Measurements from ENCODE around the gene NEUROG2.

The NEUROG2 gene

DNA sequence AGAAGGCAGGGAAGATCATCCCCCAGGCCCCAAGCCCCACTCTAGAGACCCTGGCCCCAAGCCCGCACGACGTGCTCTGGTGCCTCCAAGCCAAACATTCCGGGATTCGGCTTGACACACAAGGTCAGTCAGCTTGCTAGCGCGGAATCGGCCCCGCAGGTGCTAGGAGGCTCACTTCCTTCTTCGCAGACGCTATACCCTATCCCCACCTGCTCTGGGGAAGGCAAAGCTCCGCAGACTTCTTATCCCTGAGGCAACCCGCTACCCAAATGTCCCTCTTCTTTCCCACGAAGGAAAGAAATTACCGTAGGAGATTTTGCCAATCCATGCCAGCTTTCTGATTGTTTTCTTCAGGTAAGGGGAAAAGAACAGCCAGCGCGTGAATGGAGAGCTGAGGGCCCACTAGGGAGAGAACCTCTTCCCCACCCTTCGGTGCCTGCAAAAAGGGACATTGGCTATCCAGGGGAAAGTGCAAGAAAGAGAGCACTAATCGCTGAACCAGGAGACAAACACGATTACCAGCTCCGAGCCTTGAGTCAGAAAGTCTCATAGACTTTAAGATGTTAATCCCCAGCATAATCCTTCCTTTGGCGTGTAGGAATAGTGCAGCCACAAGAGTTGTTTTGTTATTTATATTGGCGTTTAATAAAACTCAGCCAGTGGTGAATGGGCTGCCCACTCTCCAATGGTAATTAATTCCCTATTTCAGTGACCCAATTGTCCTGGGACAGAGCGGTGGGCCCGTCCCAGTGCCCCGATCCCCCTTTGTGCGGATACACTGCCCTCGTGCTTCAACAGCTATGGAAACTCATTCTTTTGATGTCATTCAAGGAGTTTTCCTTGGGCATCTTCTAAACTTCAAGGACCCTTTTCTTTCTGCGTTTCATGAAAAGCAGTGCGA lies 5.4 kb upstream of the NEUROG2 start:
- DNase-seq (ENCODE audit: low read depth, low spot score) = no peak

DNA sequence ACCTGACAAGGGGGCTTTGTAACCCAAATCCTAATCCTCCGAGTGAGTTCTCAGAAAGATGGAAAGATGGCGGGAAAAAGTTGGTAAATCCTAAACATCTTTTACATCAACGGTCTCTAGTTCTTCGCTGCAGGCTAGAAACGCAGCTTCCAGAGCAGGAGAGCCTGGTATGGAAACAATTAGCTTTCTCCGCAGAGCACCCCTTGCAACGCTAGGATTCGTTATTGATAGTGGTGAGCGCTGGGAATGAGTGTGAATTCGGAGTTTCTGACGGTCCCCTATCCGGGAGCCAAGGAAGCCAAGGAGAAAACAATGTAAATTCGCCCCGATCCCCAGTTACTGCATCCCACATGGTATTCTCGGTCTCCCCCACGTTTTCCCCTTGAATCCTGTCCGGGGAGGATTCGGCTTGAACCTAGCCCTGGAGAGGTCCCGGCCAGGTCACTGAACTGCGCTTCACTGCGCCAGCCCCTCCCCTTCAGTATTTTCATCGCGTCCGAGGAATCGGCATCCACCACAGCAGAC lies 4.7 kb upstream of the NEUROG2 start:
- DNase-seq (ENCODE audit: low read depth, low spot score) = no peak

DNA sequence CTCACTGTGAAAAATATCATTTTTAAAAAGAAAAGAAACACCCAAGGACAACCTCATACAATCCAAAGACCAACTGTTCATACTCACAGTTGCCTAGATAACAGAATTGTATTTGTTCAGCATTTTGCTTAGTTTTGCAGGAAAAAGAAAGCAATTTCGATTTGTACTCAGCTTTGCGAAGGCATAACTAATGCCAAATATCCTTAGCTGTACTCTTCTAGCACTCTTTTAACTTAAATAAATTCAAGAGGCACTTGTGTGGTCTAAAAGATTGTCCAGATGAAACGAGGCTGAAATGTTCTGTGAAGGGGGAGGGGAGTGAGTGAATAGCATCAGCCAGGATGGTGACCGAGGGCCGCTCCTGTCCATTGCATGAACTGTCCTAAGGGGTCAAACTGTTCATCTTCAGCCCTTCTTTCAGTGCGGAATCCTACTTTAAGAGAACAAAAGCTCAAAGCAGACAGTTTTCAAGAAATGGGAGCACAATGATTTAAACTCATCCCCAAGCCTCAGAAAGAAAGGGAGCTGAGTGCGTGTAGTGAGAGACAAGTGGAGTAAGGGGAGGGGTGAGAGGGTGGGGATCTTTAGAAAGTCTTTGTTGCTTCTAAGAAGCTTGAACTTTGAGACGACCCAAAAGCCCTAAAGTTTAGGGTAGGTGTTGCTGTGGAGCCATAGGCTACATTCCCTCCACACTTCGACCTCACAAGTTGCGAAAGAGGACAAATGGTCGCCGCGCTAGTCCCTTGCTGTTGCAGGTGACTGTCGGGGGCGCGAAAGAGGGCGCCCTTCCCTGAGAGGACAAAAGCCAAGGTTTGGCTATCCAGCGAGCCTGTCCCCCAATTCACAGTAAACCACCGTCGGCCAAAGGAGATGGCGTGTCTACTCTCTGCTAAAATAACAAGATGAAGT lies 4.0 kb upstream of the NEUROG2 start:
- no peak for DNase-seq (ENCODE audit: low read depth, low spot score)

DNA sequence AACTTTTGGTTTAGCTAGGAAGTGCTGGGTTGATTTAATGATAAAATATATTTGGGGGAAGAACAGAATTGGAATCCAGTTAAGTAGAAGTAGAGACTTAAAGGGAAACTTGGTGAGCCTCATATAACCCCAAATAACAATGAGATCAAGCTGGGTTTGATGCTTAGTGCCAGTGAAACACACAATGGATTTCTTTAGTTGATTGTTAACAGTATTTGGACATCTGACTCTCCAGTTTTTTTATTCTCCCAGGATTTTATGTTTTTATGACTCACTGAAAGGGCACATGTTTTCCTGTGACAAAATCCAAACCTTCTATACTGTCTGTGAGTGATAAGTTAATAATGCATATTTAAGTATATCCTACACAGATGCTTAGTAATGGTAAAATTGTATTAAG lies 2.7 kb upstream of the NEUROG2 start:
- no peak for DNase-seq (ENCODE audit: low read depth, low spot score)

DNA sequence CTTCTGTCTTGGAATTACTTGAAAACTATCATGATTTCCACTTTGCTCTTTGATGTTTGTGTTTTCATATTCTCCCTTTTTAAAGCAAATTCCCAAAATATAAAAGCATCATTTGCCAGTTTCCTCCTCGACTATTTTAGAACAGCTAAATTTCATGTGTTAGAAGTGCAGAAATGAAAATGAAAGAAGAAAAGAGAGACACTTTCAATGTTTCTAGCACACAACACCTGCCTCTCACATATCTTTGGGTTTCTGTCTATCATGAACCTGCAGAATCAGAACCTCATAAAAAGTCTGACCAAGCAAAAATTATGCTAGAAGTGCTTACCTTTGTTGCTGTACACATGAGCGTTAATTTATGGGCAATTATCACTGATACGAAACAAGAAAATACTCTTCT lies 1.9 kb upstream of the NEUROG2 start:
- DNase-seq (ENCODE audit: low read depth, low spot score) = no peak

DNA sequence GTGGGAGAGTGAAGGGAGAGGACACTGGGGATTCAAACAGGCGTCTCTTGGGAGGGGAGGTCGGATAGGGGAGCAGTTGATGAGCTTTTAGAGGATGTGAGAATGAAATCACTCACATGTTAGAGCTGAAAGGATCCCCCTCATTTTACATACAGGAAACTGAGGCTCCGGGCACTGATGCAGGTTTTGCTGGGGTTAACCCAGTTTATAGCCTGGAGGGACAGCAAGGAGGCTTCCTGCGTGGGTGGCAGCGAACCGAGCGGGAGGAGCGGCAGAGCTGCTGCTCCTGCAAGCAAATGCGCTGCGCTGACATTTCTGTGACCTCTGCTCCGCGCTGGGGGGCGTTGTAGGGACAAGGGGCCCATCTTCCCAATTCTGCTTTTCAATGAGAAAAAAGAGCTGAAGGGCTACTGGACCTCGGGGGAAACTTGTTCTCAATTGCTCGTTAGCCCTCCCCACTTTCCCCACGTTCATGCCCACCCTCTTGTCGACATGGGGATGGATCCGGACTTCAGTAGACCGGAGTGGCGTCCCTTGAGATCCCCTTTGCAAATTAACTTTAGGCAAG lies 1.2 kb upstream of the NEUROG2 start:
- DNase-seq (ENCODE audit: low read depth, low spot score) = no peak

DNA sequence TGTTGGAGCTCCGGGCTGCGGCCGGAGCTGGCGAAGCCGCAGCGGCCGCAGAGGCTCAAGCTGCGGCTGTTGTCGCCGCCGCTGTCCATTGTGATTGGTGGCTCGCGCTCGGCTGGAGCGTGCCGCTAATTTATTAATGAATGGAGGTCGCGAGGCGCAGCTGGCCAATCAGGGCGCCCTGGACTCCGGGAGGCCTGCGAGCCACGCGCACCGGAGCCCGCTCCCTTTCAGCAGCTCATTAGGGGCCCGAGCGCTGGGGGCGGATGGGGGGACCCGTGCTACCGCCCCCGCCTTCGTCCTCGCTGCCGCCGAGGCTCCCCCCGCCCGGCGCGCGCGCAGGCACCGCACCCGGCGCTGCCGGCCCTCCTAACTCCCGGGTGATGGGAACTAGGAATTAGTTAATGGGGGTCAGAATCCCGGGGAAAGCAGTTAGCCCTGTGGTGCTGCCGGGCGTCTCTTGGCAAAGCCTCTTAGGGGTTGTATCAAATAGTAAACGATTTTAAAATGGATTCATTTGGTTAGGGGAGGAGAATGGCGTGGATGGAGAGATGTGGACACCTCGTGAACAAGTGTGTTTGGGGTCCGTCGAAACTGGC lies 589 bp upstream of the NEUROG2 start:
- no peak for DNase-seq (ENCODE audit: low read depth, low spot score)

DNA sequence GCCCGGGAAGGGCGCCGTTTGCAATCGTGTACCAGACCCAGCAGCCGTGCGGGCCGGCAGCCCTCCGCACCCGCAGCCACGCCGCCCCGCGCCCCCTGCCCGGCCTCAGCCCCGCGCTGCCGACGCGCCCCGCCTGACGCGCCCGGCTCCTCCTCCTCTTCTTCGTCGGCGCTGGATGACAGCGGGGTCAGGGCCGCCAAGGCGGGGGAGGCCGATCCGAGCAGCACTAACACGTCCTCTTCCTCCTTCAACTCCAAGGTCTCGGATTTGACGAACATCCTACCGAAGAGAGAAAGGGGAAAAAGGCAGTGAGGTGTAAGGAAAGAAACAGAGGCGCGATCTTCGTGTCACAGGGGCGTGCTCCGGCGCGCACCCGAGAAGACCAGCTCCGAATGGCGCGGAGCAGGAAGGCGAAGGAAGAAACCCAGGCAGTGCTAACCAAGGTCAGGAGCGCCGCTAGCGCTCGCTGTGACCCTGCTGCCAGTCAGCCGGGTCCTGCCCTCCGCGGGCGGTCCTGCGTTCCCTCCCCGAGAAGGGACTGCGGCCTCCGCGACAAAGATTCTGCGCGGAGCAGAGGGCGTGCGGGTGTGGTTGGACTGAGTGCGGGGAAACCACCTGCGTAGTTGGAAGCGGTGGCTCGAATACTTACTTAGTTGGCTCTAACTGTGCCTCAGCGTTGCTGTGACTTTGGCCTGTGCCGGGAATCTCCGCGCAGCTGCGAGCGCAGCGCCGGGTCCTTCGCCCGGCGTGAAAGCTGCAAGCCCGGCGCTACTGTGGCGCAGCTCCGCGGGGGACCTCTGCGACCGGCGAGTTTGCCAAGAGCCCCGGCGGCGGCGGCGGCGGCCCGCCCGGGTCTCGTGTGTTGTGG lies 548 bp downstream of the NEUROG2 start:
- DNase-seq (ENCODE audit: low read depth, low spot score) = no peak

DNA sequence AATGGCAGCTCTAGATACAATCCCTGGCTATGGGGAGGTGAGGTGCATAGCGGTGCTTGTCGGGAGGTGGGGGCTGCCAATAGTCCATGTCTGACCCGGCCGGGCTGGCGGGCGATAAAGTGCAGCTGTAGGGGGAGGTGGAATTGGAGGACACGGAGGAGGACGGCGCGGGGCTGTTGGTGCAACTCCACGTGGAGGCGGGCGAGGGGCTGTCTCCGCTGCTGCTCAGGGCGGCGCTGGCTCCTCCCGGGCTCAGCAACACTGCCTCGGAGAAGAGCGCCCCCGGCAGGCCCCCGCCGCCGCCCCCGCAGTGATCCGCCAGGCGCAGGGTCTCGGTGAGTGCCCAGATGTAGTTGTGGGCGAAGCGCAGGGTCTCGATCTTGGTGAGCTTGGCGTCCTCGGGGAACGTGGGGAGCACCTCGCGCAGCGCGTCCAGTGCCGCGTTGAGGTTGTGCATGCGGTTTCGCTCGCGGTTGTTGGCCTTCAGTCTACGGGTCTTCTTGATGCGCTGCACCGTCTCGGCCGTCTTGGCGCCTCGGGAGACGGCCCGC lies 1.3 kb downstream of the NEUROG2 start:
- DNase-seq (ENCODE audit: low read depth, low spot score) = no peak

DNA sequence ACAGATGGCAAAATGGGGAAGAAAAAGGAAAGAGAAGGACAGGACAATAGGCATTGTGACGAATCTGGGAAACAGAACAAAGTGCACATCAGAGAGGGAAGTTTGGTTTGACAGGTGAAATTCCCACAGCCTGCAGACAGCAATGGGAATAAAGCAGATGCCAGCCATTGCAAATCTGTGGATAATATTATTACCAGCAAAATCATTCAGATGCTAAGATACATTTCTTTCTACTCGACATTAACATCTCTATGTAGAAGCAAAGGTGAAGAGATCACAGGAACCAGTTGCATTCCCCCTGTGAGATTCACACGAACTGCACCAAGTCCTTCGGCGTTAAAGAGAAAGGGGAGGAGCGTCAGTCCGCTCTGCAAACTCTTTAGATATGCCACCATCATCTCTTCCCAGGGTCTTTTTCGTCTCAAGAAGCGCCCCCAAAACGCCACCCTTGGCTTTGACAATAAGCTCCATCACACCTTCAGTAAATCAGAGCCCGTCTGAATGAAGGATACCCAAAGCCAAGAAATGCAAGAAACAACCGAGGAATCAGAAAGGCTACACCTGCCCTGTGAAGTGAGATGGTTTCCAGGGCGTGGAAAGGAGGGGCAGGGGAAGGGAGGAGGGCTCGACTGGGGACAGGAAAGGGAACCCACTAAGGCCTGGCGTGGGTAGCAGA lies 1.9 kb downstream of the NEUROG2 start:
- no peak for DNase-seq (ENCODE audit: low read depth, low spot score)

DNA sequence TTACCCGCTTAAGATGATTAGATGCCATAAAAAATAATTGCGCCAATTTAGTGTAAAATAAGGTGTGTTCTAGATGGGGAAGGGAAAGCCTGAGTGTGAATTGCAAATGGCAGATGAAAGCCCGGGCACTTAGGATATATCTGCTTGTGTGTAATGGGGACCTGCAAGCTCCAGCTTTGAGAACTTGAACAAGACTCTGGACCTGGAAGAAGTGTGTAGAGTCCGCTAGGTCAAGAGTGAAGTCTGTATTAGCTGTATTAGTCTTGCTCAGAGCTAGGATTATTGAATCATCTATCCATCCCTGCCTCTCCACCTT lies 4.2 kb downstream of the NEUROG2 start:
- no peak for DNase-seq (ENCODE audit: low read depth, low spot score)

DNA sequence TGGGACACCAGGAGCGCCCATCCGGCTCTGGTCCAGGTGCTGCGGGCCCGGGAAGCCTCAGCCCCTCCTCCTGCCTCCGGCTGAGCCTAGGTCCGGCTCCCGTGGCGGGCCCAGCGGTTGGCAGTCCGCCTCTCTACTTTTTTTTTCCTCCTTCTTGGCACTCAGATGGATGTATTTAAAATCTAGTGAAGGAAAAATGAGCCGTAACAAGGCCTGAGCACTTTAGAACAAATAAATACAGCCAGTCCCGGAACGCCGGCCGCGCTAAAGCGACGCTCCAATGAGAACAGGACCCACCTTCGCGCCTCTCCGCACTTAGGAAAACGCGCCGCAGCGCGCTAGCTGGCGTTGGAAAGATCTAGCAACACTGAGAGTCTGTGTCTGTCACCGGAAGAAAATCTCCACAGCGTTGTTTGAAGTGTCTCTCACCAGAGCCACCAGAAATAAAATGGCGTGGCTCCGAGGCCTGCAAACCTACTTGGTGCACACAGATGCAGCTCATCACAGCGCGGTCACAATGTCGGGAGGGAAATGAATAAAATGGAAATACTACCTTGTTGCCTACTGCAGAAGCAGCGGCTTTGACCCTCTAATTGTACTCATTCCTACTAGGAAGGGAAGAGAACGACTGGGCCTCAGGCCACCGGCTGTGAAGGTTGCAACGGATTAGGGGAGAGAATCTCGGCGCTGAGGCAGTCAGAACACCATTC lies 4.7 kb downstream of the NEUROG2 start:
- DNase-seq (ENCODE audit: low read depth, low spot score) = no peak

DNA sequence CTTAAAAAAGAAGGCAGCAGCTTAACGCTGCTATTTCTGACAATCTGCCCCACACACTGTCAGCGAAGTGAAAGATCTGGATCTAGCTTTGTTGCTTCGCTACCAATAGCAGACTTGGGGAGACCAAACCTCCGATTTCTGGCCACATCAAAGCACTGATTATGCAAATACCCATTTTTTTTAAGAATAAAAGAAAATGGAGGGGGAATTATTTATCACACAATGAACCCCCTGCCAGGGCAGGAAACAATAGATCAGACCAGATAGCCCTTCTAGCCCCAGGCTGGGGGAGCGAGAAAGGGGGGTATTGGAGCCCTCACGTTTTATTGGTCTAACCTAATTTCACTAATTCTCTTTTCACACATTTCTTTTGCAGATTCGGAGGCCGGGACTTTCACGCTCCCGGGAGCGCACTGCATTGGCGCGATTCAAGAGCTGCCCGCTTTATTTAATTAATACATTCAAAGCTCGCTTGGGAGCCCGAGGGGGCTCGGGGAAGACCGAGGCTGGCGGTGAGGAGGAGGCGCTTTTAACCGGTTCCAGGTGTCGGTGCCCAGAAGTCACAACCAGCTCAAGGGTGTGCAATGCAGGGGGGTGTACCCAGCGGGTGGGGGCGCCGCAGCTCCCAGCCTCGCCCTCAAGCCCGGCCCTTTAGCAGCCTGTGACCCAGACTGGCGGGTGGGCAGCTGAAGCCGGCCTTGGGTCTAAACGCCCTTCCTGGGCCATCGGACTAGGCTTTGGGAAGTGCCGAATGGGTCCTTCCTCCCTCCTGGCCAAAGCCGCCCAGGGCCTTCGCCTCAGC lies 5.5 kb downstream of the NEUROG2 start:
- DNase-seq (ENCODE audit: low read depth, low spot score) = no peak

DNA sequence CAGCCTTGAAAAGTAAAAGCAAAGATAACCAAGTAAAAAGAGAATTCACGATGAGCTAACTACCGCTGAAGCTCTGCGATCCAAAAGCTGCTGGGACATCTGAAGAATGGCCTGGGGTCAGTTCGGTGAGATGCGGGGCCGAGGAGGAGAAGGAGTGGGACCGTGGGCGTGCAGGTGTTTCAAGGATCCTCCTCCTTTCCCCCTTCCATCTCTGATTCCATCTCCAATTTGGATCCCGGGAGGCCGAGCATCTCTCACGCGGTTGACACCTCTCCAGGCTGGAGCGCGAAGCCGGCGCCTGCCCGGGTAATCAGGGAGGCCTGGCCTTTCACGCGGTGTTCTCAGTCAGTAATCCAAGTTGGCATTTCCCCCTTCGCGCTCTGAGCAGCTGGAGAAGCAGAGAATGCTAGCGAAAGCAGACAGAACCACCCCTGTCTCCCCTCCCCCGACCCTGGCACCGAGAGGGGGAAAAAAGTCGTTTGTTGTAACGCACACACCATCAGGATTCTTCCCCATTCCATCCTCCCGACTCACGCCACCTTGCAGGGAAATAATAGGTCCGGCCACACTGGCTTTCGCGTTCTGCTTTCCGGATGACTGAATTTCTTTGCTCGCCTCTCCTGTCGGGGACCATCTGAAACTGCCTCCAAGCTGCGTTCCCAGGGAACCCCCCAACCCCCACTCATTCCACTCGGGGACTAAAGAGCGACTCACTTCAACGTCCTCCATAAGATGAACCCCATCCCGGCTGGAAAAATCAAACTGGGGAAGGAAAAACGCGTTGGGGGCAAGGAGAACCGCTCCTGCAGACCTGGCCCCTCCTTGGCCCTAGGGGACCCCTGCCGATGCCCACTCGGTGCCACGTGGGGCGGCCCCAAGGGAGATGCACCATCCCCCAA lies 6.5 kb downstream of the NEUROG2 start:
- no peak for DNase-seq (ENCODE audit: low read depth, low spot score)

DNA sequence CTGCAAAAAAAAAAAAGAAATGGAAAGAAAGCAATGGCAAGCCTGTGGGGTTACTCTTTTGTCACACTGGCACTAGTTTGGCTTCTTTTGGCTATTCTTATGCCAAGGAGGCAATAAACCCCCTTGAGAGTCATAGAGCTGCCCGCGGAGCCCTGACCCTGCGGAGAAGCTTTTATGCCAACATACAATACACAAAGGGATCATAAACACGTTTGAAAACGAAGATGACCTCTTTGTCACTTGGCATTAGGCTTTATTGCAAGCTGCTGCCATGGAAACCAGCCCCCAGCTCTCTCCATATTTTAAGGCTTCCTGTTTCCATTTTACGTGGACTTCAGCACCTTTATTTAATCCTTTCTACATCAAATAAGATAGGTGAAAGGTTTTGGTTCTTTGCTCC lies 7.6 kb downstream of the NEUROG2 start:
- DNase-seq (ENCODE audit: low read depth, low spot score) = no peak

DNA sequence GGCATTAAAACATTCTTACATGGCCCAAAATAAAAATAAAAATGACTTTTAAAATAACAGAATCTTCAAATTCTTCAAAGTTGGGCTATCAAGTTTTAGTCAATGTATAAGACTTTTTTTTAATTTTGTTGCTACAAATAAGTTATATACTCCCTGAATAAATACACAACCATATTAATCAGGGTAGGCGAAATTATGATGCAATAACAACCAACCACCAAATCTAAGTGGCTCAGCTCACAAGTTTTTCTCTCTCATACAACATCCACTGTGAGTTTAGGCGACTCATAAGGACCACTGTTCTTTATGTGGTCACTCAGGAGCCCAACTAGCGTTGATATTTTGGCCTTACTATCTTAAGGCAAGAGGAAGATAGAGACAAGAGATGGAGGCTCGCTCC lies 11.2 kb downstream of the NEUROG2 start:
- no peak for DNase-seq (ENCODE audit: low read depth, low spot score)

DNA sequence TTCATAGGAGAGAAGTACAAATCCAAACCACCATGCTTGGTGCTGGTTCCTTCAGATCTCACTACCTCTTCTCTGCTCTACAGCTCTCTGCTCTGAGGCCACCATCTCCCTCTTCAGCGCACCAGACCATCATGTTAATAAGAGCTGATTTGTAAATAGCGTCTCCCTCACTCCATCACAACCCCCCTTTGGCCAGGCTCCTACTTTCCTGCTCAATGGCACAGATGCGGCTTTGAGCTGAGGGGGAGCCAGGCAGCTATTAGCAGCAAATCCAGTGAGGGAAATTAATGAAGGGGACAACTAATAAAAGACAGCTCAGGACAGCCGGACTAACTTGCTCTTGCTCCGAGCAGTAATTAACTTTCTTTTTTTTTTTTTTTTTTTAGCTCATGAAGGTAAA lies 13.1 kb downstream of the NEUROG2 start:
- DNase-seq (ENCODE audit: low read depth, low spot score) = no peak

DNA sequence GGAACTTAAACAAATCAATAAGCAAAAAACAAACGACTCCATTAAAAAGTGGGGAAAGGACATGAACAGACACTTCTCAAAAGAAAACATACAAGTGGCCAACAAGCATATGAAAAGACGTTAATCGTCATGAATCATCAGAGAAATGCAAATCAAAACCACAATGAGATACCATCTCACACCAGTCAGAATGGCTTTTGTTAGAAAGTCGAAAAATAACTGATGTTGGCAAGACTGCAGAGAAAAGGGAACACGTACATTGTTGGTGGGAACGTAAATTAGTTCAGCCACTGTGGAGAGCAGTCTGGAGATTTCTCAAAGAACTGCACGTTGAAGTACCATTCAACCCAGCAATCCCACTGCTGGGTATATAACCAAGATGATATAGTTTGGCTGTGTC lies 23.7 kb downstream of the NEUROG2 start:
- DNase-seq (ENCODE audit: low read depth, low spot score) = no peak

All from brain pericyte (primary cell).